Fibroblast of lung (primary cell): ENCODE measurements around the gene MLN.

ENCODE experiments used
- CTCF ChIP-seq, 2 donors: IDR thresholded peaks in 1 of 2; conservative IDR thresholded peaks in 1 of 2; 1 replicate in 1 of 2; 2 replicates in 1 of 2; pipeline ENCODE4 v1.5.1; 2011 to 2012; ENCODE audit warnings: low read length in 2 of 2, control low read depth in 1 of 2, inconsistent platforms in 1 of 2, low read depth in 1 of 2, mild to moderate bottlenecking in 1 of 2
- EZH2 ChIP-seq: IDR thresholded peaks from 2 replicates; pipeline ENCODE4 v1.5.1; 2012; ENCODE audit warnings: low read length, control low read depth, mild to moderate bottlenecking; ENCODE audit errors: missing control alignments

GRCh38 chr6:33755070-33755869, 48.5 kb downstream of the MLN start:
- no peak for TF ChIP-seq CTCF (conservative IDR thresholded peaks at IDR 0.05 in 1 of 2, IDR thresholded peaks at IDR 0.05 in 1 of 2; ENCODE audit: low read depth in 1 of 2, low read length in 2 of 2)
- no peak for TF ChIP-seq EZH2
